DOHH2 (cell line): ENCODE measurements around the gene GALNT14.
"Not testable (repeated sequence)": the region's sequence is repeated elsewhere in the genome, so short reads cannot be mapped to it uniquely, and the experiment has no call there.

Source experiments
- H3F3A ChIP-seq: fragments of 200-600 bp; sonication (generic), shearing (Covaris generic); 2 replicates; pipeline ENCODE4 v1.6.0; 2016; ENCODE audit warnings: antibody characterized with exemption, mild to moderate bottlenecking; ENCODE audit not compliant: control insufficient read depth, insufficient read depth
- H3K27ac ChIP-seq: fragments of 200-600 bp; sonication (generic); 2 replicates; pipeline ENCODE4 v1.5.1; 2014; ENCODE audit warnings: low read depth, mild to moderate bottlenecking, low read length, moderate library complexity
- H3K27me3 ChIP-seq: fragments of 200-600 bp; sonication (generic); 2 replicates; pipeline ENCODE4 v1.6.1; 2014; ENCODE audit warnings: mild to moderate bottlenecking, low read length, mixed read lengths; ENCODE audit not compliant: control insufficient read depth
- H3K36me3 ChIP-seq: fragments of 200-600 bp; sonication (generic); 2 replicates; pipeline ENCODE4 v1.6.1; 2014; ENCODE audit warnings: mild to moderate bottlenecking, low read length, moderate library complexity, mixed read lengths; ENCODE audit not compliant: control insufficient read depth
- H3K4me1 ChIP-seq: fragments of 200-600 bp; sonication (generic); 2 replicates; pipeline ENCODE4 v1.6.1; 2014; ENCODE audit warnings: mild to moderate bottlenecking, low read length, mixed read lengths; ENCODE audit not compliant: control insufficient read depth
- H3K4me2 ChIP-seq: fragments of 200-600 bp; sonication (generic); 2 replicates; pipeline ENCODE4 v1.6.0; 2014; ENCODE audit warnings: mild to moderate bottlenecking, low read length, moderate library complexity
- H3K4me3 ChIP-seq: fragments of 200-600 bp; sonication (generic); 2 replicates; pipeline ENCODE4 v1.5.1; 2014; ENCODE audit warnings: mild to moderate bottlenecking, low read length, mixed read lengths
- H3K79me2 ChIP-seq: fragments of 200-600 bp; sonication (generic); 2 replicates; pipeline ENCODE4 v1.6.1; 2014; ENCODE audit warnings: mild to moderate bottlenecking, low read length, mixed read lengths; ENCODE audit not compliant: control insufficient read depth
- H3K9me2 ChIP-seq: fragments of 200-600 bp; sonication (generic); replicated peaks from 2 replicates; pipeline ENCODE4 v1.6.1; 2014; ENCODE audit warnings: mild to moderate bottlenecking, low read length, mixed read lengths; ENCODE audit not compliant: control insufficient read depth
- H3K9me3 ChIP-seq: fragments of 200-600 bp; sonication (generic); 2 replicates; pipeline ENCODE4 v1.6.1; 2014; ENCODE audit warnings: antibody characterized with exemption, low read length, mixed read lengths; ENCODE audit not compliant: control insufficient read depth, insufficient read depth
- H4K20me1 ChIP-seq: fragments of 200-600 bp; sonication (generic); 2 replicates; pipeline ENCODE4 v1.6.0; 2014; ENCODE audit warnings: low read depth, mild to moderate bottlenecking, antibody characterized with exemption, low read length, moderate library complexity; ENCODE audit not compliant: control insufficient read depth, insufficient read depth
- EZH2phosphoT487 ChIP-seq: fragments of 200-600 bp; sonication (generic); IDR thresholded peaks from 2 replicates; pipeline ENCODE4 v1.6.1; 2017; ENCODE audit warnings: borderline replicate concordance, mild to moderate bottlenecking, antibody characterized with exemption, low read length, moderate library complexity, mixed read lengths
- TF ChIP-seq, protein P1 (sequence below): fragments of 200-600 bp; sonication (generic); IDR thresholded peaks from one replicate; pipeline ENCODE4 v1.5.1; 2014; ENCODE audit warnings: antibody characterized with exemption, mild to moderate bottlenecking, low read depth, low read length; ENCODE audit not compliant: poor library complexity, severe bottlenecking

Gene GALNT14, protein sequence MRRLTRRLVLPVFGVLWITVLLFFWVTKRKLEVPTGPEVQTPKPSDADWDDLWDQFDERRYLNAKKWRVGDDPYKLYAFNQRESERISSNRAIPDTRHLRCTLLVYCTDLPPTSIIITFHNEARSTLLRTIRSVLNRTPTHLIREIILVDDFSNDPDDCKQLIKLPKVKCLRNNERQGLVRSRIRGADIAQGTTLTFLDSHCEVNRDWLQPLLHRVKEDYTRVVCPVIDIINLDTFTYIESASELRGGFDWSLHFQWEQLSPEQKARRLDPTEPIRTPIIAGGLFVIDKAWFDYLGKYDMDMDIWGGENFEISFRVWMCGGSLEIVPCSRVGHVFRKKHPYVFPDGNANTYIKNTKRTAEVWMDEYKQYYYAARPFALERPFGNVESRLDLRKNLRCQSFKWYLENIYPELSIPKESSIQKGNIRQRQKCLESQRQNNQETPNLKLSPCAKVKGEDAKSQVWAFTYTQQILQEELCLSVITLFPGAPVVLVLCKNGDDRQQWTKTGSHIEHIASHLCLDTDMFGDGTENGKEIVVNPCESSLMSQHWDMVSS

DNA sequence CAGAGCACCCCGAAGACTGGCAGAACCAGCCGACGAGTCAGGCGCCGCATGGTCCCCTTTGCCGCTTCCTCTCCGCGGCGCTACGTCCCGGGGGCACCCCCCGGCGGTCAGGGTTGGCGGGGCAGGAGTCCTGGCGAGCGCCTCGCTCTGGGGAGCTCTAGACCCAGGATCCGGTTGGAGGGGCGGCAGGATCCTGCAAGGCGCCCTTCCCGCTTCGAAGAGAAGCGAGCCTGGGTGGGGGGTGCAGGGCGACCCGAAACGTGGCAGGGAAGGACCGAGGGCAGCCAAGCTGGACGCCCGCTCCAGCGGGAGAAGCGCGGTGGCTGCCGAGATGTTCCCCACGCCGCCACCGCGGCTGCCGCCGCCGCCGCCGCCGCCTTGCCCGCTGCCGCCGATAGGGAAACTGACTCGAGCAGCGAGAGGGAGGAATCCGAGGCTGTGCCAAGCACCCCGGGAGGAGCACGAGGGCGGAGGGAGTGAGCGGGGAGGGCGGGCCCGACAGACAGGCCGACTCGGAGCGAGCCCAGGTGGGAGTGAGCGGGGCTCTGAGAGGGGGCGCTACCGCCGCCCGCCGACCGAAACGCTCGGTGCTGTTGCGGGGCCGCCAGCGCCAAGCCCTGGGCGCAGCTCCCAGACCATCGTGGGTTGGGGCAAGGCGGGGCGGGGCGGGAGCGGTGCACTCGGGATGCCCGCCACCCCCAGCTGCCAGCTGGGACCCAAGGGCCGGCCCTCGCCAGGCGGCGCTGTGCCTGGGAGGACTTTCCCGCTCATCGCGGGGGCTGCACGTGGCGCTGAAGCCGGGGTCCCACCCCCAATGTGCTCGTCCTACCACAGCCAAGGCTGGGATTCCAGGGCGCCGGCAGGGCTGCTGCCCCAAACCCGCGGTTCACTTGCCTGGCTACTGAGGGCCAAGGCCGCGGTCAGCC, at the start of gene GALNT14:
GALNT14 (minus strand) TSS at position 404 of the 926 bp plus-strand sequence; CDS start at position 50, 354 bp downstream.
- Histone ChIP-seq H3K4me1 (peaks cover 21% of the 10 kb centered on the region), H3K27me3 (peaks cover 49% of the 10 kb centered on the region), H3K9me2 (no peaks in the 10 kb centered on the region), H3K36me3 (no peaks in the 10 kb centered on the region), H3F3A (no peaks in the 10 kb centered on the region), H3K27ac (no peak within 1 kb of the TSS), H3K4me3 (peak within 1 kb of the TSS; percentile 69), H3K9me3 (no peaks in the 10 kb centered on the region), H3K79me2 (no peaks in the 10 kb centered on the region), H4K20me1 (0 out of 2 replicates have a peak, but pooled peaks cover 3% of the 10 kb centered on the region), H3K4me2 (peak within 1 kb of the TSS; percentile 64)
- TF ChIP-seq, protein P1, sequence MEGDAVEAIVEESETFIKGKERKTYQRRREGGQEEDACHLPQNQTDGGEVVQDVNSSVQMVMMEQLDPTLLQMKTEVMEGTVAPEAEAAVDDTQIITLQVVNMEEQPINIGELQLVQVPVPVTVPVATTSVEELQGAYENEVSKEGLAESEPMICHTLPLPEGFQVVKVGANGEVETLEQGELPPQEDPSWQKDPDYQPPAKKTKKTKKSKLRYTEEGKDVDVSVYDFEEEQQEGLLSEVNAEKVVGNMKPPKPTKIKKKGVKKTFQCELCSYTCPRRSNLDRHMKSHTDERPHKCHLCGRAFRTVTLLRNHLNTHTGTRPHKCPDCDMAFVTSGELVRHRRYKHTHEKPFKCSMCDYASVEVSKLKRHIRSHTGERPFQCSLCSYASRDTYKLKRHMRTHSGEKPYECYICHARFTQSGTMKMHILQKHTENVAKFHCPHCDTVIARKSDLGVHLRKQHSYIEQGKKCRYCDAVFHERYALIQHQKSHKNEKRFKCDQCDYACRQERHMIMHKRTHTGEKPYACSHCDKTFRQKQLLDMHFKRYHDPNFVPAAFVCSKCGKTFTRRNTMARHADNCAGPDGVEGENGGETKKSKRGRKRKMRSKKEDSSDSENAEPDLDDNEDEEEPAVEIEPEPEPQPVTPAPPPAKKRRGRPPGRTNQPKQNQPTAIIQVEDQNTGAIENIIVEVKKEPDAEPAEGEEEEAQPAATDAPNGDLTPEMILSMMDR: peak; percentile 42
- no peak for TF ChIP-seq EZH2phosphoT487

DNA sequence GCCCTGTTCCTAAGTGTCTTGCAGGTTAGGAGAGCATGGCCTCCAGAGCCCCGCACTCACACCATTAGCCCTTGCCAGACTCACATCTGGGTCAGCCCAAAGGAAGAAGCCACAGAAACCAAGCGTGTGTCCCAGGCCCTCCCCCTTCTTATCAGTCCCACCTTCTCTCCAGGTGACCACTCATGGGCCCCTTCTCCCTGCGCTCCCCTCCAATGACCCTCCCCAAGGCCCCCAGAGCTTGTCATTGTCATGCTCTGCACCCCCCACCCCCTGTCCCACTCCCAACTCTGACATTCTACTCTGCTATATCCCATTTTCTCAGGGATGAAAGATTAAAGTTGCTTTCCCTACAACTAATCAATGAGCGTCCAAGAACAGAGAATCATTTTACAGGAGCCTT, 48.9 kb upstream of the GALNT14 start:
- H3K4me2 ChIP-seq: no peak overlapping the region
- H3K9me2 ChIP-seq: no peaks in the 10 kb centered on the region
- no peaks in the 10 kb centered on the region for H3F3A ChIP-seq
- H3K9me3 ChIP-seq: no peaks in the 10 kb centered on the region
- no peak overlapping the region for H3K4me3 ChIP-seq
- H3K4me1 ChIP-seq: no peaks in the 10 kb centered on the region
- no peaks in the 10 kb centered on the region for H3K36me3 ChIP-seq
- no peaks in the 10 kb centered on the region for H3K27me3 ChIP-seq
- no peaks in the 10 kb centered on the region for H3K79me2 ChIP-seq
- H4K20me1 ChIP-seq: no peaks in the 10 kb centered on the region
- TF ChIP-seq EZH2phosphoT487: no peak
- TF ChIP-seq, protein P1: no peak
- H3K27ac ChIP-seq: no peak overlapping the region

DNA sequence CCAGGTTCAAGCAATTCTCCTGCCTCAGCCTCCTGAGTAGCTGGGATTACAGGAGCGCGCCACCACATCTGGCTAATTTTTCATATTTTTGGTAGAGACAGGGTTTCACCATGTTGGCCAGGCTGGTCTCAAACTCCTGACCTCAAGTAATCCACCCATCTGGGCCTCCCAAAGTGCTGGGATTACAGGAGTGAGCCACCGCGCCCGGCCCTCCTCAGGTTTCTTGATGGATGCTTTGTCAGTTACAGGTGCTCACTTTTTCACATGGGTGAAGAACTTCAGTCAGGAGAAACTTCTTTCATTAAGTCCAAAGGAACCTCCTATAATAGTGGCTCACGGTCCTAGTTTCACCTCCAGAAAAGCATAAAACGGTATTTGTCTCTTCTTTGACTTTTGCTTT, 45.7 kb upstream of the GALNT14 start:
- not testable (repeated sequence) for H4K20me1 ChIP-seq, H3K9me3 ChIP-seq, H3K4me1 ChIP-seq, H3F3A ChIP-seq, H3K79me2 ChIP-seq, H3K27me3 ChIP-seq, H3K4me3 ChIP-seq, H3K4me2 ChIP-seq, H3K9me2 ChIP-seq, H3K27ac ChIP-seq, H3K36me3 ChIP-seq
